22Rv1 (cell line): ENCODE results near the gene NHLRC3.
"Not testable (repeated sequence)": the region's sequence is repeated elsewhere in the genome, so short reads cannot be mapped to it uniquely, and the experiment has no call there.

ENCODE experiments used
- H3K27ac ChIP-seq: fragments of 450-650 bp; 2 replicates; pipeline ENCODE4 v1.5.1; 2017
- CTCF ChIP-seq: fragments of 450-650 bp; IDR thresholded peaks from 2 replicates; pipeline ENCODE4 v1.5.1; 2017; ENCODE audit warnings: mild to moderate bottlenecking
- ZFX ChIP-seq: fragments of 450-650 bp; IDR thresholded peaks from 2 replicates; pipeline ENCODE4 v1.6.1; 2017; ENCODE audit warnings: antibody characterized with exemption, borderline replicate concordance

The NHLRC3 gene

GRCh38 chr13:39058040-39058439 is 19.8 kb downstream of the NHLRC3 start:
- TF ChIP-seq ZFX (no peak), CTCF (no peak)
- H3K27ac ChIP-seq = no peak overlapping the region

GRCh38 chr13:39062004-39062403 is 23.7 kb downstream of the NHLRC3 start:
- no peak overlapping the region for H3K27ac ChIP-seq
- TF ChIP-seq CTCF (no peak), ZFX (no peak)

- TF ChIP-seq ZFX (no peak), CTCF (no peak)
- no peak overlapping the region for H3K27ac ChIP-seq
Measured at GRCh38 chr13:39072842-39073241, 34.6 kb downstream of the NHLRC3 start.

- H3K27ac ChIP-seq = no peak overlapping the region
- TF ChIP-seq CTCF = peak; percentile 15; the same call in 1 of the 2 replicates
- no peak for TF ChIP-seq ZFX
Measured at GRCh38 chr13:39073983-39074382, 35.7 kb downstream of the NHLRC3 start.

GRCh38 chr13:39086251-39086945 is 48.1 kb downstream of the NHLRC3 start:
- not testable (repeated sequence) for H3K27ac ChIP-seq

- TF ChIP-seq CTCF = no peak
- no peak for TF ChIP-seq ZFX
- H3K27ac ChIP-seq = no peak overlapping the region
Measured at GRCh38 chr13:39091586-39091985, 53.3 kb downstream of the NHLRC3 start.

GRCh38 chr13:39095500-39095899 is 57.2 kb downstream of the NHLRC3 start:
- no peak overlapping the region for H3K27ac ChIP-seq
- TF ChIP-seq ZFX (no peak), CTCF (no peak)

GRCh38 chr13:39099231-39099630 is 61.0 kb downstream of the NHLRC3 start:
- no peak overlapping the region for H3K27ac ChIP-seq
- TF ChIP-seq ZFX = no peak
- no peak for TF ChIP-seq CTCF
